Spleen (tissue), 7 donors: ENCODE measurements around the gene DEK.

Source experiments
- CTCF ChIP-seq, 11 experiments: fragments of 200-600 bp in 7 of 11; fragments of 450-650 bp in 4 of 11; sonication (generic) in 4 of 11; IDR thresholded peaks in 8 of 11; conservative IDR thresholded peaks in 3 of 11; 1 replicate in 7 of 11; 2 replicates in 4 of 11; pipeline versions ENCODE4 v1.4.0 to v1.8.0; 2016 to 2021; ENCODE audit warnings: antibody characterized with exemption in 11 of 11, inconsistent platforms in 4 of 11, mild to moderate bottlenecking in 1 of 11
- POLR2A ChIP-seq, 3 donors: fragments of 450-650 bp; IDR thresholded peaks; one replicate each; pipeline ENCODE4 v1.5.1; 2017; ENCODE audit warnings: antibody characterized with exemption in 3 of 3, mild to moderate bottlenecking in 1 of 3
- POLR2AphosphoS5 ChIP-seq, 3 donors: sonication (generic); formaldehyde crosslinking; IDR thresholded peaks; one replicate each; pipeline ENCODE4 v1.5.1; 2017; ENCODE audit warnings: antibody characterized with exemption in 3 of 3
- donor health status: DM: no; HTN: no; CAD: no; lungs with moderate emphysema.
- donor health status: DM: no; HTN: no; CAD: no.
- donor health status: DM: no; HTN: no; CAD: no.

- TF ChIP-seq CTCF (IDR thresholded peaks at IDR 0.05 in 8 of 11, conservative IDR thresholded peaks at IDR 0.05 in 3 of 11) (no peak), POLR2A (IDR thresholded peaks at IDR 0.05) (no peak), POLR2AphosphoS5 (IDR thresholded peaks at IDR 0.05) (no peak)
These were observed 43.9 kb upstream of the DEK start for GRCh38 chr6:18308070-18308735.
